Measurements from ENCODE around the gene CACNG3. TPM values are rescaled to one million over a fixed set of nuclear protein-coding genes. Genes with fewer than 3 reads are reported as not detected.

CACNG3 gene
- total and polyA plus RNA-seq, 2 donors (not counting 3 experiments of a cell fraction or from before 2014, with no cell fraction given), result not detected

DNA sequence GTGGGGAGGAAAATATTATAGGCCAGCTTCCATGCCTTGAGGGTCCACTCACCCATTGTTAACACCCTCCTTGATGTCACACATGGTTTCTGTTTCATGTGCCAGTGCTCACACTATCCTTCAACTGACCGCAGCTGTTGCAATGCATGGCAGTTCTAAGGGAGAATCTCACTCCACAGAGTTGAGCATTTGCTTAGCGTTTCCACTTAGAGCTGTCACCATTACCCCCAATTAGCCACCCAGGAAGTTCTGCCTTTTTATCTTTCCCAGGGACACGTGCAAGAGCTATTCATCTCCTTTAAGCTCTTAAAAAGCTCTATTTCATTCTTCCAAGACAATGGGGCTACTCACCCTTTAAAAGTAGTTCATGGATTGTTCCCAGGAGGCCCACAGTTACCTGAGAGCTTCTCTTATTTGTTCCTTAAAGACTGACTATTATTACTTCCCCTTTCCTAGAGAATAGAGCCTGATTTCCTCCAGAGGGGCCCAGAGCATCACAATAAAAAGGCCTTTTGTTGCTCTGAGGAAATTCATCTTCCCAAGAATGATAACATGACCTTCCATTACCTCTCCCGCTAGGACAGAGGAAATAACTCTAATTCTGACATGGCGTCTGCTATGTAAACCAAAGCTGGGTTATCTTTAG, 126.8 kb downstream of the CACNG3 start:
- Histone ChIP-seq H3K27ac (ENCODE audit: insufficient read depth, low read depth, low read length) (no peak overlapping the region), H3K4me1 (ENCODE audit: control insufficient read depth, extremely low read depth, insufficient read depth, low read length) (no peaks in the 10 kb centered on the region), H3K4me2 (ENCODE audit: insufficient read depth, low read length) (no peak overlapping the region), H4K20me1 (replicated peaks; ENCODE audit: control insufficient read depth, extremely low read depth, insufficient read depth, low read length) (no peaks in the 10 kb centered on the region), H3K27me3 (ENCODE audit: control insufficient read depth in 2 of 2, insufficient read depth in 2 of 2, low read length in 2 of 2) (no peaks in the 10 kb centered on the region), H3K9me3 (replicated peaks; ENCODE audit: control insufficient read depth, insufficient read depth, low read length) (no peaks in the 10 kb centered on the region), H3K79me2 (ENCODE audit: control insufficient read depth, insufficient read depth, low read length) (no peaks in the 10 kb centered on the region), H2AFZ (ENCODE audit: low read depth, low read length) (no peak overlapping the region), H3K36me3 (ENCODE audit: control insufficient read depth in 2 of 2, extremely low read depth in 1 of 2, insufficient read depth in 2 of 2, low read length in 2 of 2) (no peaks in the 10 kb centered on the region), H3K9ac (replicated peaks; ENCODE audit: extremely low read depth, insufficient read depth, low read length) (no peak overlapping the region), H3K4me3 (replicated peaks in 1 of 3; ENCODE audit: insufficient read depth in 1 of 3, low read depth in 1 of 3, low read length in 3 of 3) (no peak overlapping the region), H3K9me1 (replicated peaks; ENCODE audit: control insufficient read depth, extremely low read depth, insufficient read depth, low read length) (no peaks in the 10 kb centered on the region)
- TF ChIP-seq, protein P1, sequence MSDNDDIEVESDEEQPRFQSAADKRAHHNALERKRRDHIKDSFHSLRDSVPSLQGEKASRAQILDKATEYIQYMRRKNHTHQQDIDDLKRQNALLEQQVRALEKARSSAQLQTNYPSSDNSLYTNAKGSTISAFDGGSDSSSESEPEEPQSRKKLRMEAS (IDR thresholded peaks at IDR 0.05; ENCODE audit: insufficient read depth, insufficient read length), result no peak
- TF ChIP-seq FOS (IDR thresholded peaks at IDR 0.05; ENCODE audit: borderline replicate concordance, insufficient read depth, low read length) (no peak), GATA2 (IDR thresholded peaks at IDR 0.05; ENCODE audit: insufficient read depth, insufficient read length, low read depth, low read length) (no peak), POLR2AphosphoS5 (IDR thresholded peaks at IDR 0.05; ENCODE audit: insufficient read depth, low read depth, low read length) (no peak), POLR2A (IDR thresholded peaks at IDR 0.05; ENCODE audit: low read depth, low read length) (no peak), EZH2 (IDR thresholded peaks at IDR 0.05; ENCODE audit: borderline replicate concordance, low read depth, low read length, severe bottlenecking) (no peak), MYC (IDR thresholded peaks at IDR 0.05; ENCODE audit: low read depth, low read length) (no peak), JUN (IDR thresholded peaks at IDR 0.05; ENCODE audit: borderline replicate concordance, insufficient read depth, insufficient read length, low read depth) (no peak)
- TF ChIP-seq, protein P2, sequence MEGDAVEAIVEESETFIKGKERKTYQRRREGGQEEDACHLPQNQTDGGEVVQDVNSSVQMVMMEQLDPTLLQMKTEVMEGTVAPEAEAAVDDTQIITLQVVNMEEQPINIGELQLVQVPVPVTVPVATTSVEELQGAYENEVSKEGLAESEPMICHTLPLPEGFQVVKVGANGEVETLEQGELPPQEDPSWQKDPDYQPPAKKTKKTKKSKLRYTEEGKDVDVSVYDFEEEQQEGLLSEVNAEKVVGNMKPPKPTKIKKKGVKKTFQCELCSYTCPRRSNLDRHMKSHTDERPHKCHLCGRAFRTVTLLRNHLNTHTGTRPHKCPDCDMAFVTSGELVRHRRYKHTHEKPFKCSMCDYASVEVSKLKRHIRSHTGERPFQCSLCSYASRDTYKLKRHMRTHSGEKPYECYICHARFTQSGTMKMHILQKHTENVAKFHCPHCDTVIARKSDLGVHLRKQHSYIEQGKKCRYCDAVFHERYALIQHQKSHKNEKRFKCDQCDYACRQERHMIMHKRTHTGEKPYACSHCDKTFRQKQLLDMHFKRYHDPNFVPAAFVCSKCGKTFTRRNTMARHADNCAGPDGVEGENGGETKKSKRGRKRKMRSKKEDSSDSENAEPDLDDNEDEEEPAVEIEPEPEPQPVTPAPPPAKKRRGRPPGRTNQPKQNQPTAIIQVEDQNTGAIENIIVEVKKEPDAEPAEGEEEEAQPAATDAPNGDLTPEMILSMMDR (IDR thresholded peaks at IDR 0.05; ENCODE audit: extremely low read depth in 1 of 2, insufficient read depth in 1 of 2, low read depth in 1 of 2, low read length in 2 of 2), result no peak
- CTCF ChIA-PET, result interaction anchor here (1.0 kb wide), 1 partner anchor 373 kb away, joined by 3 read pairs; no protein-coding TSS in a partner anchor
- POLR2A ChIA-PET, result no interaction called here
- BruUV-seq (replicated peaks), result no TSS peak
- dilution Hi-C loops (cut with MboI; ENCODE audit: extremely low pct_ligation_motif_present, low sequenced_read_pairs) (no loop called here), intact Hi-C loops (cut with micrococcal nuclease) (no loop called here)
- DNase-seq (ENCODE audit: low read depth, low spot score) (no peak), FAIRE-seq (no peak)
